CD14-positive monocyte (primary cell): ENCODE data around the gene IYD. TPM values are rescaled to one million over a fixed set of nuclear protein-coding genes. Genes with fewer than 3 reads are reported as not detected.

Experiments used
- DNase-seq, 3 donors: peaks; one replicate each; pipeline ENCODE4 v3.0.0-alpha.2; 2011 to 2022
- H2AFZ ChIP-seq: 2 replicates; pipeline ENCODE4 v1.6.0; 2012; ENCODE audit warnings: mild to moderate bottlenecking, low read depth, low read length, inconsistent platforms; ENCODE audit not compliant: insufficient read depth, poor library complexity, severe bottlenecking
- H3K27ac ChIP-seq, 2 donors: 1 replicate in 1 of 2; 2 replicates in 1 of 2; pipeline ENCODE4 v1.5.1; 2012 to 2013; ENCODE audit warnings: low read length in 2 of 2, control low read depth in 1 of 2, inconsistent platforms in 1 of 2, low read depth in 1 of 2, mild to moderate bottlenecking in 1 of 2
- H3K27me3 ChIP-seq, 2 donors: one replicate each; pipeline versions ENCODE4 v1.6.0 to v1.6.1; 2011 to 2013; ENCODE audit warnings: low read length in 2 of 2; ENCODE audit not compliant: control insufficient read depth in 2 of 2, insufficient read depth in 2 of 2
- H3K36me3 ChIP-seq, 2 donors: replicated peaks in 1 of 2; 1 replicate in 1 of 2; 2 replicates in 1 of 2; pipeline versions ENCODE4 v1.5.1 to v1.6.1; 2012 to 2013; ENCODE audit warnings: low read length in 2 of 2, control low read depth in 1 of 2, inconsistent platforms in 1 of 2, mild to moderate bottlenecking in 1 of 2; ENCODE audit not compliant: insufficient read depth in 2 of 2, control insufficient read depth in 1 of 2
- H3K4me1 ChIP-seq, 2 donors: 1 replicate in 1 of 2; 2 replicates in 1 of 2; pipeline versions ENCODE4 v1.5.1 to v1.6.1; 2012 to 2013; ENCODE audit warnings: low read length in 2 of 2, control low read depth in 1 of 2, inconsistent platforms in 1 of 2, mild to moderate bottlenecking in 1 of 2, moderate library complexity in 1 of 2; ENCODE audit not compliant: insufficient read depth in 2 of 2, control insufficient read depth in 1 of 2
- H3K4me2 ChIP-seq: replicated peaks from 2 replicates; pipeline ENCODE3; 2012; ENCODE audit warnings: low read length, moderate library complexity, mild to moderate bottlenecking; ENCODE audit not compliant: poor library complexity, severe bottlenecking; ENCODE audit errors: extremely low read depth
- H3K4me3 ChIP-seq, 3 experiments: fragments of 200-600 bp in 1 of 3; sonication (generic) in 1 of 3; replicated peaks in 1 of 3; 1 replicate in 2 of 3; 2 replicates in 1 of 3; pipeline ENCODE4 v1.5.1; 2011 to 2013; ENCODE audit warnings: low read length in 3 of 3, mild to moderate bottlenecking in 3 of 3, control low read depth in 2 of 3, low read depth in 2 of 3, inconsistent platforms in 1 of 3, moderate library complexity in 1 of 3
- H3K79me2 ChIP-seq: 2 replicates; pipeline ENCODE4 v1.6.0; 2012; ENCODE audit warnings: mild to moderate bottlenecking, control low read depth, inconsistent platforms, low read length, moderate library complexity; ENCODE audit not compliant: insufficient read depth
- H3K9ac ChIP-seq: 2 replicates; pipeline ENCODE4 v1.6.0; 2017; ENCODE audit warnings: low read length, mild to moderate bottlenecking; ENCODE audit not compliant: insufficient read depth, poor library complexity, severe bottlenecking
- H3K9me3 ChIP-seq, 2 donors: replicated peaks in 1 of 2; 1 replicate in 1 of 2; 2 replicates in 1 of 2; pipeline versions ENCODE4 v1.5.1 to v1.6.1; 2012 to 2013; ENCODE audit warnings: low read length in 2 of 2, control low read depth in 1 of 2; ENCODE audit not compliant: control insufficient read depth in 1 of 2, insufficient read depth in 1 of 2
- H4K20me1 ChIP-seq: 2 replicates; pipeline ENCODE4 v1.6.0; 2012; ENCODE audit warnings: mild to moderate bottlenecking, low read length, control low read depth, moderate library complexity; ENCODE audit not compliant: insufficient read depth
- H3K27ac Mint-ChIP-seq, 7 donors: one replicate each; pipeline ENCODE4 v1.8.0; 2020; ENCODE audit warnings: mild to moderate bottlenecking in 7 of 7, mixed read lengths in 7 of 7, moderate library complexity in 6 of 7, inconsistent platforms in 2 of 7
- H3K27me3 Mint-ChIP-seq, 3 donors: one replicate each; pipeline ENCODE4 v1.8.0; 2021 to 2022; ENCODE audit warnings: low read depth in 3 of 3, mild to moderate bottlenecking in 3 of 3, mixed read lengths in 3 of 3, moderate library complexity in 3 of 3, inconsistent platforms in 1 of 3
- H3K36me3 Mint-ChIP-seq, 2 donors: one replicate each; pipeline ENCODE4 v1.8.0; 2020; ENCODE audit warnings: mixed read lengths in 2 of 2, inconsistent platforms in 1 of 2, mild to moderate bottlenecking in 1 of 2
- H3K4me1 Mint-ChIP-seq: one replicate; pipeline ENCODE4 v1.8.0; 2020; ENCODE audit warnings: mild to moderate bottlenecking, mixed read lengths
- H3K4me3 Mint-ChIP-seq, 2 donors: one replicate each; pipeline ENCODE4 v1.8.0; 2020; ENCODE audit warnings: mild to moderate bottlenecking in 2 of 2, mixed read lengths in 2 of 2, moderate library complexity in 1 of 2
- H3K9me3 Mint-ChIP-seq, 7 donors: one replicate each; pipeline ENCODE4 v1.8.0; 2020 to 2022; ENCODE audit warnings: mixed read lengths in 7 of 7, mild to moderate bottlenecking in 6 of 7, moderate library complexity in 6 of 7, inconsistent platforms in 2 of 7
- CTCF ChIP-seq: fragments of 200-600 bp; IDR thresholded peaks from one replicate; pipeline ENCODE4 v1.8.0; 2022; ENCODE audit warnings: antibody characterized with exemption, mild to moderate bottlenecking
- WGBS: methylation state at CpG from one replicate; pipeline ENCODE4 v1.1.5; 2013; ENCODE audit warnings: missing lambda C conversion rate; ENCODE audit not compliant: insufficient coverage; 5-methylcytosine and 5-hydroxymethylcytosine counted together
- intact Hi-C, 2 donors: fragments of 100-400 bp; cut with micrococcal nuclease; formaldehyde crosslinking; loops; one replicate each; pipeline versions ENCODE4 v1.15.0 to v1.15.1; 2023
- polyA plus RNA-seq, 3 donors: library from polyadenylated mRNA; depleted of rRNA in 1 of 3; unstranded in 2 of 3; stranded (reverse) in 1 of 3; fragments of 300-500 nt in 2 of 3; fragments of >200 nt in 1 of 3; fragmentation: Illumina TruSeq in 2 of 3; gene quantifications; 1 replicate in 2 of 3; 2 replicates in 1 of 3; pipeline ENCODE4 v1.2.3, GENCODE V29; 2012 to 2021

The IYD gene
- polyA plus RNA-seq, 3 donors = not detected

GRCh38 chr6:150346346-150346745, 22.5 kb upstream of the IYD start:
- Histone ChIP-seq H4K20me1 (no peaks in the 10 kb centered on the region), H3K36me3 (no peaks in the 10 kb centered on the region), H3K27ac (no peak overlapping the region), H3K79me2 (no peaks in the 10 kb centered on the region), H2AFZ (no peak overlapping the region), H3K4me1 (peaks cover 0 to 5% of the 10 kb centered on the region in 2 donors), H3K9ac (no peak overlapping the region), H3K27me3 (no peaks in the 10 kb centered on the region), H3K4me3 (no peak overlapping the region), H3K4me2 (no peak overlapping the region), H3K9me3 (no peaks in the 10 kb centered on the region)
- 83% methylated on average over 1 of the region's 2 CpGs for WGBS
- Mint-ChIP-seq H3K27ac (no peak overlapping the region), H3K9me3 (peaks cover 0 to 5% (median 0%) of the 10 kb centered on the region in 7 donors), H3K4me1 (no peaks in the 10 kb centered on the region), H3K27me3 (peaks cover 2 to 9% (median 4%) of the 10 kb centered on the region in 3 donors), H3K36me3 (no peaks in the 10 kb centered on the region), H3K4me3 (no peak overlapping the region)
- intact Hi-C loops = no loop called here
- no peak for TF ChIP-seq CTCF
- no peak for DNase-seq

GRCh38 chr6:150347845-150348244, 21.0 kb upstream of the IYD start:
- H3K4me1 Mint-ChIP-seq = no peaks in the 10 kb centered on the region
- Histone ChIP-seq H3K9ac (no peak overlapping the region), H4K20me1 (no peaks in the 10 kb centered on the region), H3K36me3 (no peaks in the 10 kb centered on the region), H3K27me3 (no peaks in the 10 kb centered on the region), H3K4me1 (peaks cover 0 to 5% of the 10 kb centered on the region in 2 donors), H3K4me2 (no peak overlapping the region), H3K27ac (no peak overlapping the region), H2AFZ (no peak overlapping the region), H3K9me3 (no peaks in the 10 kb centered on the region), H3K4me3 (no peak overlapping the region), H3K79me2 (no peaks in the 10 kb centered on the region)
- WGBS = 22% methylated on average over 5 of the region's 5 CpGs
- H3K27ac Mint-ChIP-seq = no peak overlapping the region
- H3K36me3 Mint-ChIP-seq = no peaks in the 10 kb centered on the region
- H3K9me3 Mint-ChIP-seq = peaks cover 0 to 5% (median 0%) of the 10 kb centered on the region in 7 donors
- H3K4me3 Mint-ChIP-seq = no peak overlapping the region
- no peak for DNase-seq
- H3K27me3 Mint-ChIP-seq = peaks cover 2 to 9% (median 5%) of the 10 kb centered on the region in 3 donors
- intact Hi-C loops = no loop called here
- TF ChIP-seq CTCF = no peak
